Neuronal stem cell (in vitro differentiated cells): ENCODE measurements around the gene CMYA5.

Experiments
- DNase-seq: peaks from one replicate; pipeline ENCODE4 v3.0.0-alpha.2; 2013; ENCODE audit warnings: low spot score
- H2AFZ ChIP-seq: one replicate; pipeline ENCODE4 v1.6.1; 2013; ENCODE audit warnings: mild to moderate bottlenecking, low read length, inconsistent platforms
- H2AK5ac ChIP-seq: 2 replicates; pipeline ENCODE4 v1.6.1; 2013; ENCODE audit warnings: low read depth, mild to moderate bottlenecking, inconsistent platforms, low read length, moderate library complexity, mixed read lengths
- H2BK120ac ChIP-seq: 2 replicates; pipeline ENCODE4 v1.6.1; 2013; ENCODE audit warnings: low read depth, mild to moderate bottlenecking, inconsistent platforms, low read length, moderate library complexity, mixed read lengths
- H2BK12ac ChIP-seq: one replicate; pipeline ENCODE4 v1.6.1; 2013; ENCODE audit warnings: low read length, inconsistent platforms
- H2BK15ac ChIP-seq: 2 replicates; pipeline ENCODE4 v1.6.1; 2013; ENCODE audit warnings: mild to moderate bottlenecking, low read length, inconsistent platforms, mixed read lengths
- H2BK5ac ChIP-seq: one replicate; pipeline ENCODE4 v1.6.1; 2013; ENCODE audit warnings: inconsistent platforms, mild to moderate bottlenecking, low read length, moderate library complexity
- H3K14ac ChIP-seq: one replicate; pipeline ENCODE4 v1.6.1; 2013; ENCODE audit warnings: low read length, inconsistent platforms
- H3K18ac ChIP-seq: 2 replicates; pipeline ENCODE4 v1.6.1; 2013; ENCODE audit warnings: low read length, inconsistent platforms
- H3K23ac ChIP-seq: 2 replicates; pipeline ENCODE4 v1.6.1; 2013; ENCODE audit warnings: low read depth, mild to moderate bottlenecking, mixed read lengths, low read length, inconsistent platforms; ENCODE audit not compliant: poor library complexity
- H3K27ac ChIP-seq: replicated peaks from 3 replicates; pipeline ENCODE4 v1.5.1; 2013; ENCODE audit warnings: low read length, inconsistent platforms
- H3K27me3 ChIP-seq, 3 experiments: 2 replicates each; pipeline ENCODE4 v1.6.1; 2013; ENCODE audit warnings: low read length in 3 of 3, mild to moderate bottlenecking in 2 of 3, inconsistent platforms in 1 of 3, low read depth in 1 of 3, mixed read lengths in 1 of 3, moderate library complexity in 1 of 3; ENCODE audit not compliant: control insufficient read depth in 3 of 3, insufficient read depth in 3 of 3
- H3K36me3 ChIP-seq, 2 donors: replicated peaks in 1 of 2; 2 replicates each; pipeline ENCODE4 v1.6.1; 2013; ENCODE audit warnings: low read length in 2 of 2; ENCODE audit not compliant: control insufficient read depth in 2 of 2, insufficient read depth in 2 of 2
- H3K4ac ChIP-seq: 2 replicates; pipeline ENCODE4 v1.6.1; 2013; ENCODE audit warnings: inconsistent platforms, mild to moderate bottlenecking, low read length, moderate library complexity
- H3K4me1 ChIP-seq, 2 donors: 1 replicate in 1 of 2; 2 replicates in 1 of 2; pipeline ENCODE4 v1.6.1; 2013; ENCODE audit warnings: low read length in 2 of 2, low read depth in 1 of 2; ENCODE audit not compliant: control insufficient read depth in 2 of 2, insufficient read depth in 1 of 2
- H3K4me2 ChIP-seq: one replicate; pipeline ENCODE4 v1.6.1; 2013; ENCODE audit warnings: mild to moderate bottlenecking, low read length, inconsistent platforms; ENCODE audit not compliant: insufficient read depth, poor library complexity, severe bottlenecking
- H3K4me3 ChIP-seq, 2 donors: 2 replicates each; pipeline ENCODE4 v1.5.1; 2013; ENCODE audit warnings: low read length in 2 of 2, mild to moderate bottlenecking in 2 of 2, inconsistent platforms in 1 of 2, moderate library complexity in 1 of 2
- H3K79me1 ChIP-seq: one replicate; pipeline ENCODE4 v1.6.1; 2013; ENCODE audit warnings: low read depth, mild to moderate bottlenecking, inconsistent platforms, low read length, moderate library complexity
- H3K9ac ChIP-seq: one replicate; pipeline ENCODE4 v1.6.1; 2013; ENCODE audit warnings: mild to moderate bottlenecking, low read depth, low read length, inconsistent platforms; ENCODE audit not compliant: poor library complexity
- H3K9me3 ChIP-seq, 2 donors: replicated peaks in 1 of 2; 2 replicates each; pipeline versions ENCODE3 to v1.6.1; 2013; ENCODE audit warnings: low read length in 2 of 2, mild to moderate bottlenecking in 2 of 2, inconsistent platforms in 1 of 2, low read depth in 1 of 2, mixed read lengths in 1 of 2, moderate library complexity in 1 of 2; ENCODE audit not compliant: control insufficient read depth in 2 of 2, insufficient read depth in 1 of 2
- H4K8ac ChIP-seq: one replicate; pipeline ENCODE4 v1.6.1; 2013; ENCODE audit warnings: low read depth, mild to moderate bottlenecking, inconsistent platforms, low read length, moderate library complexity
- H4K91ac ChIP-seq: one replicate; pipeline ENCODE4 v1.6.1; 2013; ENCODE audit warnings: low read length, low read depth, mild to moderate bottlenecking, inconsistent platforms; ENCODE audit not compliant: poor library complexity
- WGBS, 2 donors: extraction: QIAGEN DNeasy Blood & Tissue Kit; methylation state at CpG; one replicate each; pipeline ENCODE4 v1.1.7; 2013; ENCODE audit warnings: missing lambda C conversion rate in 2 of 2, mixed read lengths in 1 of 2; ENCODE audit not compliant: insufficient read length in 2 of 2, insufficient replicate concordance in 1 of 2; ENCODE audit errors: extremely low coverage in 2 of 2; 5-methylcytosine and 5-hydroxymethylcytosine counted together

CMYA5 gene

DNA sequence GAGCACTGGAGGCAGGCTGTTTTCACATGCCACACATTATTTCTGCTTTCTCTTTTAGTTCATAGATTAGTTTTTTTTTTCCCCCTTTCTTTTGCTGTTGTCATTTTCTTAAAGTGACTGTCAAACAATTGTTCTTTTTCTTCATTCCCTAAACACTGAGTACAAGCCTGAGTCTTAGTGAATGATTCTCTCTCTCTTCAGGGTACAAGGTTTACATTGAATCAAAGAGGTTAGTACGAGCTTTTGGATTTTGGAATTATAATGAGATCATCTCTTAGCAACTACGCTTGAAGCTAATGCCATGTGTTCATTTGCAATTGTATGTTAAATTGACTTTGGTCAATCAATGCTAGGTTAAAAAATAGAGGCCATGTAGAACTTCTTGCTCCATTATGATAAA lies 125.1 kb downstream of the CMYA5 start:
- Histone ChIP-seq H3K4ac (no peak overlapping the region), H3K27me3 (peaks cover 0 to 9% (median 0%) of the 10 kb centered on the region in 3 experiments), H4K8ac (no peak overlapping the region), H3K4me2 (no peak overlapping the region), H3K14ac (no peak overlapping the region), H3K23ac (no peak overlapping the region), H2AFZ (no peak overlapping the region), H3K27ac (no peak overlapping the region), H4K91ac (no peak overlapping the region), H2BK12ac (no peak overlapping the region), H2BK120ac (no peak overlapping the region), H3K79me1 (no peaks in the 10 kb centered on the region), H3K4me1 (peaks cover 0 to 2% of the 10 kb centered on the region in 2 donors), H2AK5ac (no peak overlapping the region), H2BK15ac (no peak overlapping the region), H3K36me3 (no peaks in the 10 kb centered on the region), H2BK5ac (no peak overlapping the region), H3K4me3 (no peak overlapping the region), H3K18ac (no peak overlapping the region), H3K9ac (no peak overlapping the region), H3K9me3 (no peaks in the 10 kb centered on the region)
- DNase-seq, result no peak
- WGBS, 2 donors, result no CpG with 5 or more reads among the region's 2 CpGs

DNA sequence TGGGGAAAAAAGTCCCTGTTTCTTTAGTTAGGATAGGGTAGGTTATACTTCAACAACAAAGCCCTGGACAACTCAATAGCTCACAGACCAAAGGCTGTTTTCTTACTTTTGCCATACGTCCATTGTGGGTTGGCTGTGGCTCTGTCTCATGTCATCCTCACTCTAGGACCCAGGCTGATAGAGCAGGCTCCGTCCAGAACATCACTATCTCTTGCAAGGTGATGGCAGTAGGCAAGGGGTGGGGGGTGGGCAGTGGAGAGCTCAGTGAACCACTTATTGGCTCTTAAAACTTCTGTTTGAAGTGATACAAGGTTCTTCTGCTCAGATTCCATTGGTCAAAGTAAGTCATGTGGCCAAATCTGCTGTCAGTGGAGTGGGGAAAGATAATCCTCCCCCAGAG lies 126.4 kb downstream of the CMYA5 start:
- H3K27ac ChIP-seq, result no peak overlapping the region
- H3K14ac ChIP-seq, result no peak overlapping the region
- DNase-seq, result no peak
- no peaks in the 10 kb centered on the region for H3K36me3 ChIP-seq
- H3K4me3 ChIP-seq, result no peak overlapping the region
- H2BK120ac ChIP-seq, result no peak overlapping the region
- H3K9ac ChIP-seq, result no peak overlapping the region
- no peak overlapping the region for H4K91ac ChIP-seq
- H2AFZ ChIP-seq, result no peak overlapping the region
- H3K18ac ChIP-seq, result no peak overlapping the region
- H2AK5ac ChIP-seq, result no peak overlapping the region
- no CpG with 5 or more reads among the region's 2 CpGs for WGBS, 2 donors
- H4K8ac ChIP-seq, result no peak overlapping the region
- no peak overlapping the region for H3K23ac ChIP-seq
- H3K4me2 ChIP-seq, result no peak overlapping the region
- no peak overlapping the region for H2BK15ac ChIP-seq
- no peak overlapping the region for H2BK12ac ChIP-seq
- H3K4me1 ChIP-seq, result peaks cover 0 to 2% of the 10 kb centered on the region in 2 donors
- H3K9me3 ChIP-seq, result no peaks in the 10 kb centered on the region
- peaks cover 0 to 9% (median 0%) of the 10 kb centered on the region in 3 experiments for H3K27me3 ChIP-seq
- no peaks in the 10 kb centered on the region for H3K79me1 ChIP-seq
- no peak overlapping the region for H3K4ac ChIP-seq
- no peak overlapping the region for H2BK5ac ChIP-seq

GRCh38 chr5:79820648-79821047 lies 131.0 kb downstream of the CMYA5 start:
- no peak for DNase-seq
- H3K4me3 ChIP-seq, result no peak overlapping the region
- no CpG with 5 or more reads among the region's 5 CpGs for WGBS, 2 donors

GRCh38 chr5:79824444-79824843 lies 134.8 kb downstream of the CMYA5 start:
- H2AK5ac ChIP-seq, result no peak overlapping the region
- no CpG with 5 or more reads among the region's 2 CpGs for WGBS, 2 donors
- no peak overlapping the region for H2AFZ ChIP-seq
- H3K4me1 ChIP-seq, result no peaks in the 10 kb centered on the region
- no peak overlapping the region for H2BK120ac ChIP-seq
- H3K18ac ChIP-seq, result peak overlapping the region; percentile 16
- no peak overlapping the region for H3K14ac ChIP-seq
- no peak overlapping the region for H3K23ac ChIP-seq
- no peak overlapping the region for H4K91ac ChIP-seq
- peaks cover 0 to 8% (median 0%) of the 10 kb centered on the region in 3 experiments for H3K27me3 ChIP-seq
- H3K9me3 ChIP-seq, result no peaks in the 10 kb centered on the region
- H3K4ac ChIP-seq, result no peak overlapping the region
- H2BK5ac ChIP-seq, result no peak overlapping the region
- H4K8ac ChIP-seq, result no peak overlapping the region
- no peak overlapping the region for H2BK15ac ChIP-seq
- no peak overlapping the region for H3K9ac ChIP-seq
- no peak for DNase-seq
- no peaks in the 10 kb centered on the region for H3K36me3 ChIP-seq
- no peaks in the 10 kb centered on the region for H3K79me1 ChIP-seq
- H3K4me2 ChIP-seq, result no peak overlapping the region
- H3K27ac ChIP-seq, result no peak overlapping the region
- H2BK12ac ChIP-seq, result no peak overlapping the region
- H3K4me3 ChIP-seq, result no peak overlapping the region

More at GRCh38 chr5:79820648-79821047, 131.0 kb downstream of the CMYA5 start:
- Histone ChIP-seq H2BK12ac (no peak overlapping the region), H3K4me2 (no peak overlapping the region), H3K27me3 (peaks cover 0 to 8% (median 0%) of the 10 kb centered on the region in 3 experiments), H2AK5ac (no peak overlapping the region), H2BK15ac (no peak overlapping the region), H3K36me3 (no peaks in the 10 kb centered on the region), H4K91ac (no peak overlapping the region), H3K27ac (no peak overlapping the region), H2BK120ac (no peak overlapping the region), H3K9me3 (no peaks in the 10 kb centered on the region), H2AFZ (no peak overlapping the region), H2BK5ac (no peak overlapping the region), H3K4me1 (no peaks in the 10 kb centered on the region), H3K9ac (no peak overlapping the region), H4K8ac (no peak overlapping the region), H3K79me1 (no peaks in the 10 kb centered on the region), H3K4ac (no peak overlapping the region), H3K18ac (no peak overlapping the region), H3K14ac (no peak overlapping the region), H3K23ac (no peak overlapping the region)
